ENCODE results near the gene NAV3. TPM values are rescaled to one million over a fixed set of nuclear protein-coding genes. Genes with fewer than 3 reads are reported as not detected.
A peak's percentile ranks its signal among the peaks of the same experiment; 100 is the strongest.

NAV3 gene
- total RNA-seq, 2 donors from 2014 or later = 0.20 to 1.9 TPM

GRCh38 chr12:77847680-77848431 is 17.2 kb downstream of the NAV3 start:
- no peaks in the 10 kb centered on the region for H3K4me1 ChIP-seq (ENCODE audit: control insufficient read depth, insufficient read depth, low read length)
- H3K27me3 ChIP-seq (ENCODE audit: control insufficient read depth, insufficient read depth, low read length, poor library complexity, severe bottlenecking) = no peaks in the 10 kb centered on the region
- Mint-ChIP-seq H3K9me3 (no peaks in the 10 kb centered on the region), H3K27me3 (ENCODE audit: insufficient read depth) (no peaks in the 10 kb centered on the region), H3K4me1 (no peaks in the 10 kb centered on the region), H3K27ac (no peak overlapping the region), H3K36me3 (ENCODE audit: low read depth) (no peaks in the 10 kb centered on the region), H3K4me3 (no peak overlapping the region)
- no peaks in the 10 kb centered on the region for H3K9me3 ChIP-seq (ENCODE audit: control insufficient read depth, low read length)
- no peak for TF ChIP-seq CTCF (conservative IDR thresholded peaks at IDR 0.05)
- no peak for DNase-seq
- WGBS, 2 experiments (ENCODE audit: insufficient coverage in 1 of 2, insufficient read length in 1 of 2) = 95% methylated on average over 3 of the region's 3 CpGs; no CpG with 5 or more reads in 1 of the 2 experiments
- peak overlapping the region; percentile 42 for H3K27ac ChIP-seq (ENCODE audit: low read depth, low read length)
- no peaks in the 10 kb centered on the region for H3K36me3 ChIP-seq (ENCODE audit: control insufficient read depth, insufficient read depth, low read length)
- H3K9ac ChIP-seq (ENCODE audit: extremely low read depth, low read length, poor library complexity, severe bottlenecking) = no peak overlapping the region
- no peak overlapping the region for H3K4me3 ChIP-seq (ENCODE audit: low read length)

- no peaks in the 10 kb centered on the region for H3K9me3 ChIP-seq (ENCODE audit: control insufficient read depth, low read length)
- H3K4me1 Mint-ChIP-seq = no peaks in the 10 kb centered on the region
These were observed 19.4 kb downstream of the NAV3 start for GRCh38 chr12:77850129-77850528.

GRCh38 chr12:77850698-77851097 is 20.0 kb downstream of the NAV3 start:
- Mint-ChIP-seq H3K36me3 (ENCODE audit: low read depth) (no peaks in the 10 kb centered on the region), H3K4me1 (no peaks in the 10 kb centered on the region), H3K9me3 (no peaks in the 10 kb centered on the region), H3K4me3 (no peak overlapping the region), H3K27ac (no peak overlapping the region), H3K27me3 (ENCODE audit: insufficient read depth) (no peaks in the 10 kb centered on the region)
- no peaks in the 10 kb centered on the region for H3K4me1 ChIP-seq (ENCODE audit: control insufficient read depth, insufficient read depth, low read length)
- no peaks in the 10 kb centered on the region for H3K36me3 ChIP-seq (ENCODE audit: control insufficient read depth, insufficient read depth, low read length)
- no peak overlapping the region for H3K27ac ChIP-seq (ENCODE audit: low read depth, low read length)
- WGBS, 2 experiments (ENCODE audit: insufficient coverage in 1 of 2, insufficient read length in 1 of 2) = 94 to 100% methylated on average over 1 to 2 of the region's 2 CpGs
- no peak for DNase-seq
- TF ChIP-seq CTCF (conservative IDR thresholded peaks at IDR 0.05) = no peak
- no peaks in the 10 kb centered on the region for H3K27me3 ChIP-seq (ENCODE audit: control insufficient read depth, insufficient read depth, low read length, poor library complexity, severe bottlenecking)
- H3K9ac ChIP-seq (ENCODE audit: extremely low read depth, low read length, poor library complexity, severe bottlenecking) = no peak overlapping the region
- no peaks in the 10 kb centered on the region for H3K9me3 ChIP-seq (ENCODE audit: control insufficient read depth, low read length)
- H3K4me3 ChIP-seq (ENCODE audit: low read length) = no peak overlapping the region

More at GRCh38 chr12:77850129-77850528, 19.4 kb downstream of the NAV3 start:
- no peak overlapping the region for H3K4me3 ChIP-seq (ENCODE audit: low read length)
- Mint-ChIP-seq H3K27ac (no peak overlapping the region), H3K36me3 (ENCODE audit: low read depth) (no peaks in the 10 kb centered on the region), H3K27me3 (ENCODE audit: insufficient read depth) (no peaks in the 10 kb centered on the region), H3K4me3 (no peak overlapping the region), H3K9me3 (no peaks in the 10 kb centered on the region)
- WGBS, 2 experiments (ENCODE audit: insufficient coverage in 1 of 2, insufficient read length in 1 of 2) = 94% methylated on average over 2 of the region's 2 CpGs; no CpG with 5 or more reads in 1 of the 2 experiments
- no peaks in the 10 kb centered on the region for H3K36me3 ChIP-seq (ENCODE audit: control insufficient read depth, insufficient read depth, low read length)
- no peak overlapping the region for H3K9ac ChIP-seq (ENCODE audit: extremely low read depth, low read length, poor library complexity, severe bottlenecking)
- TF ChIP-seq CTCF (conservative IDR thresholded peaks at IDR 0.05) = no peak
- no peak overlapping the region for H3K27ac ChIP-seq (ENCODE audit: low read depth, low read length)
- no peaks in the 10 kb centered on the region for H3K27me3 ChIP-seq (ENCODE audit: control insufficient read depth, insufficient read depth, low read length, poor library complexity, severe bottlenecking)
- H3K4me1 ChIP-seq (ENCODE audit: control insufficient read depth, insufficient read depth, low read length) = no peaks in the 10 kb centered on the region
- no peak for DNase-seq
